Nephron progenitor cell (in vitro differentiated cells): ENCODE measurements around the gene IL36RN.

Experiments used
- DNase-seq: peaks from one replicate; pipeline ENCODE4 v3.0.0; 2021
- H3K27ac Mint-ChIP-seq: 2 replicates; pipeline ENCODE4 v1.8.0; 2021; ENCODE audit warnings: mild to moderate bottlenecking, moderate library complexity, mixed read lengths
- H3K27me3 Mint-ChIP-seq: 2 replicates; pipeline ENCODE4 v1.8.0; 2021; ENCODE audit warnings: mild to moderate bottlenecking, low read depth, mixed read lengths; ENCODE audit not compliant: poor library complexity
- H3K36me3 Mint-ChIP-seq: 2 replicates; pipeline ENCODE4 v1.8.0; 2021; ENCODE audit warnings: low read depth, mixed read lengths
- H3K4me1 Mint-ChIP-seq: 2 replicates; pipeline ENCODE4 v1.8.0; 2021; ENCODE audit warnings: mixed read lengths
- H3K4me3 Mint-ChIP-seq: 2 replicates; pipeline ENCODE4 v1.8.0; 2021; ENCODE audit warnings: mild to moderate bottlenecking, moderate library complexity, mixed read lengths
- H3K9me3 Mint-ChIP-seq: 2 replicates; pipeline ENCODE4 v1.8.0; 2021; ENCODE audit warnings: mild to moderate bottlenecking, moderate library complexity, mixed read lengths
- TF ChIP-seq, protein P1 (sequence below): fragments of 200-600 bp; sonication (generic); IDR thresholded peaks from 2 replicates; pipeline ENCODE4 v1.5.0; 2021; ENCODE audit warnings: antibody characterized with exemption

The IL36RN gene

DNA sequence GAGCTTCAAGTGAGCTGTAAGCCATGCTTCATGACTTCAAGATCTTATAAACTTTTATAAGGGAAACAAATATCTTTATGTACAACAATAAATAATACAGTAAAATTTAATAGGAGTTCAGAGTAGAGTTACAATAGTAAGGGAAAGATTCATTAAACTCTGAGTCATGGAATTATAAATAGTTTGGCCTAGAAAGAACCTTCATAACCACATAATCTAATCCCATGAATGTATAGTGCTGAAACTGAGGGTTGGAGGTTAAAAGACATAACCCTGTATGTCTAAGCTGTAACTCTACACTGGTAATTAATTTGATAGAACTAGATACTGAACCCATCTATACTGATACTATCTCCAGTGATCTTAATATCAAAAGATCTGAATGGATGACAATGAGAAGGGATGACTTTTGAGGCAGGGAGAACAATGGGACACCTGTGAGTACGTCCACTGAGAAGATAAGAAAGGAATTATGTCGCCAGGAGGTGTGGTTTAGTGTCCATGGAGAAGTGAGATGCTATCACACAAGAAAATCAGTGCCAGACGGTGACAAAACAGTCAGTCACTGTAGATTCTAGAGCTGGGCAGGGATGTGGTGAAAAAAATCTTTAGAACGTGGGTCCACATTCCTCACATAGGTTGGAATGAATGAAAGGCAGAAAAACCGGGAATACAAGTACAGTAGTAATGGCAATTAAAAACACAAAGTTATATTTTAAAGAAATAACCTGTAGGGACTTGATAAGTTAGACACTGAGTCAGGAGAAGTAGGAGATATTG lies 9.9 kb downstream of the IL36RN start:
- peaks cover 55% of the 10 kb centered on the region for H3K27me3 Mint-ChIP-seq
- no peak for DNase-seq
- no peaks in the 10 kb centered on the region for H3K36me3 Mint-ChIP-seq
- no peaks in the 10 kb centered on the region for H3K4me1 Mint-ChIP-seq
- peaks cover 5% of the 10 kb centered on the region for H3K9me3 Mint-ChIP-seq
- H3K4me3 Mint-ChIP-seq = no peak overlapping the region
- no peak overlapping the region for H3K27ac Mint-ChIP-seq
- TF ChIP-seq, protein P1, sequence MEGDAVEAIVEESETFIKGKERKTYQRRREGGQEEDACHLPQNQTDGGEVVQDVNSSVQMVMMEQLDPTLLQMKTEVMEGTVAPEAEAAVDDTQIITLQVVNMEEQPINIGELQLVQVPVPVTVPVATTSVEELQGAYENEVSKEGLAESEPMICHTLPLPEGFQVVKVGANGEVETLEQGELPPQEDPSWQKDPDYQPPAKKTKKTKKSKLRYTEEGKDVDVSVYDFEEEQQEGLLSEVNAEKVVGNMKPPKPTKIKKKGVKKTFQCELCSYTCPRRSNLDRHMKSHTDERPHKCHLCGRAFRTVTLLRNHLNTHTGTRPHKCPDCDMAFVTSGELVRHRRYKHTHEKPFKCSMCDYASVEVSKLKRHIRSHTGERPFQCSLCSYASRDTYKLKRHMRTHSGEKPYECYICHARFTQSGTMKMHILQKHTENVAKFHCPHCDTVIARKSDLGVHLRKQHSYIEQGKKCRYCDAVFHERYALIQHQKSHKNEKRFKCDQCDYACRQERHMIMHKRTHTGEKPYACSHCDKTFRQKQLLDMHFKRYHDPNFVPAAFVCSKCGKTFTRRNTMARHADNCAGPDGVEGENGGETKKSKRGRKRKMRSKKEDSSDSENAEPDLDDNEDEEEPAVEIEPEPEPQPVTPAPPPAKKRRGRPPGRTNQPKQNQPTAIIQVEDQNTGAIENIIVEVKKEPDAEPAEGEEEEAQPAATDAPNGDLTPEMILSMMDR = no peak

DNA sequence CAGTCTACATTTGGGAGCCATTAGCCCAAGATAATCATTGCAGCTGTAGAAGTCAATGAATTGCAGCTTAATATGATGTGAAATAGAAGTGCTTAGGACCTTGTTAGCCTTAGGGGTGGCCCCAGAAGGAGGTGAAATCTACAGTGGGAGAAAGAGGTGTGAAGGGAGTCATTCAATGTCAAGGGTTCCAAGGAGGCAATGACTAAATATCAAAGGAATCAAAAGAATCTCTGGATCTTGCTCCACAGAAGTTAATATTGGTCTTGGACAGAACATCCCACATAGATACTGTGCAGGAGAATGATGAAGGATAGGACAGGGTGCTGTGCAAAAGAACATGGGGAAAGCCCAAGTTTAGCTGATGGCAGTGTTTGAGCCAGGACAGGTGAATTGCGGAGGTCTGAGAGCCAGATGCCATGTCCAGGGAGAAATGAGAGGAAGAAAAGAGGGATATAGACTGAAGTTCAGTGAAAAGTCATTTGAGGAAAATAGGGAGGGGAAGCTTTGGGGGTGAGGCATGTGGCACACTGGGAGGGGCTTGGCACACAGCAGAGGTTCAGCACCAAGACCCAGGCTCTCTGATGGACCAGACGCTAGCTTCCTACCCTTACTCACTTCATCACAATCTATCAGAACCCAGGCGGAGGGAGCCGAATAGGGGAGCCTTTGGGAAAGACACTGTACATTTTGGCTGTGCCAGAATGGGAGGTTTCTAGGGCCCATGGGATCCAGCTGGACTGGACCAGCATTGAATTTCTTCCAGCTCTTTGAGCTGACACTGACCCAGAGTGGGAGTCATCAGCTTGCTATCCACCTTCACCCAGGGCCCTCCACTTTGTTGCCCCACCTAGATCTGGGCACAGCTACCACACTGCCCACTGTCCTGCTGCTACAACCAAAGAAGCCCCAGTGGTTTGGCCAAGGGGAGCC lies 10.9 kb downstream of the IL36RN start:
- Mint-ChIP-seq H3K4me3 (no peak overlapping the region), H3K27ac (no peak overlapping the region), H3K36me3 (no peaks in the 10 kb centered on the region), H3K4me1 (no peaks in the 10 kb centered on the region), H3K27me3 (peaks cover 56% of the 10 kb centered on the region), H3K9me3 (peaks cover 5% of the 10 kb centered on the region)
- TF ChIP-seq, protein P1 = no peak
- DNase-seq = no peak

DNA sequence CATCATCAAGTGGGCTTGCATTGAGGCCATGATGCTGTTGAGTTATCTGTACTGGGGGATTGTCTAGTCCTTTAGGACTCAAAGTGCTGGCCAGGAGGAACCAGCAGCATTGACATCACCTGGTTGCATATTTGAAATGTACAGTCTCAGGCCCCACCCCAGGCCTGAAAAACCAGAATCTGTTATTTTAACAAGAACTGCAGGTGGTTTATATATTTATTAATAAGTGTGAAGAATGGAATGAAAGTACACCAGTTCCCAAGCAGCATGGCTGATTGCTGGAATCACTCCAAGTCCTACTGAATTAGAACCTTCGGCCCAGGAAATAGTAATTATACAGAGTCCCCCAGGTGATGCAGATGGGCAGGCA lies 11.6 kb downstream of the IL36RN start:
- Mint-ChIP-seq H3K9me3 (no peaks in the 10 kb centered on the region), H3K4me1 (no peaks in the 10 kb centered on the region), H3K27me3 (peaks cover 56% of the 10 kb centered on the region), H3K36me3 (no peaks in the 10 kb centered on the region), H3K27ac (no peak overlapping the region), H3K4me3 (no peak overlapping the region)
- no peak for DNase-seq
- TF ChIP-seq, protein P1 = no peak

DNA sequence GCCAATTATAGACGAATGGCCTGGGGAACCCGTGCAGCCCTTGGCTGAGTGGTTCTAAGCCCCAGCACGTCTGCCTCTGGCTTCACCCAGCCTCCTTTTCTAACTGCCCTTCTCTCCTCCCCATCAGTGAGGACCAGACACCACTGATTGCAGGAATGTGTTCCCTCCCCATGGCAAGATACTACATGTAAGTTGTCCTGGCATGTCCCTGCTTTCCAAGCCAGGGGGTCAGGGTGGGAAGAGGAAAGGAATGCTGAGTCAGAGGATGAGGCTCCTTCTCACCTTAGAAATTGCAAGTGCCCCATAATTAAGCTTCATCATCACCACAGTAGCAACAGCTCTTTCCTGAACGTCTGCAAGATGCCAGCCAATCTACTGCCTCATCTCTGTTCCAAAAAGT lies 13.6 kb downstream of the IL36RN start:
- Mint-ChIP-seq H3K4me3 (no peak overlapping the region), H3K9me3 (no peaks in the 10 kb centered on the region), H3K27ac (no peak overlapping the region), H3K27me3 (peaks cover 59% of the 10 kb centered on the region), H3K36me3 (no peaks in the 10 kb centered on the region), H3K4me1 (peaks cover 7% of the 10 kb centered on the region)
- TF ChIP-seq, protein P1 = no peak
- DNase-seq = no peak

DNA sequence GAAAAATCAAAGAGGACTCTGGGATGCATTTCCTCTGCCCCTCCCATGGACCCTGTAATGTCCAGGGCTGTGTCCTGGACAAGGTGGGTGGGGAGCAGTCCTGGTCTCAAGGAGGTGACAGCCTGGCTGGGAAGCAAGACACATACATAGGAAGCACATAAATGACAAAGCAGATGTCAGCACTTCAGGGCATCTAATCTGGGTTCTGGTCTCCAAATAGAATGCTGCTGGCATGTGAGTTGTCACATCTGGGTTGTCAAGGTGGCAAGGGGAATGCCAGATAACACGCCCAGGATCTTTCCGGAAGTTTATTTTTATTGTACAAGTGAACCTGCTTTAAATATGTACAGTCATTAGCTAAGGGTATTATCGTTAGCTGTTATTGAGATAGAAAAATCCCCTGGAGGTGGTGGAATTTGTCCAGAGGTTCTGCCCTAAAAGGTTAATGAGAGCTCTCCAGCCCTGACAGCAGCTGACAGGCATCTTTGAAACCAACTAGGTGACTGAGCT lies 14.4 kb downstream of the IL36RN start:
- Mint-ChIP-seq H3K27ac (no peak overlapping the region), H3K4me1 (peaks cover 15% of the 10 kb centered on the region), H3K4me3 (no peak overlapping the region), H3K27me3 (peaks cover 63% of the 10 kb centered on the region), H3K9me3 (no peaks in the 10 kb centered on the region), H3K36me3 (no peaks in the 10 kb centered on the region)
- no peak for DNase-seq
- TF ChIP-seq, protein P1 = no peak
